GM23338 (cell line): ENCODE results near the gene IFNL1. TPM values are rescaled to one million over a fixed set of nuclear protein-coding genes. Genes with fewer than 3 reads are reported as not detected.

ENCODE experiments used
- ATAC-seq: fragments of 200-7000 bp; cut with Tn5 transposase; 3 replicates; pipeline ENCODE4 v1.9.1; 2020
- DNase-seq: peaks from one replicate; pipeline ENCODE4 v3.0.0-alpha.2; 2015; ENCODE audit warnings: low spot score
- H2AFZ ChIP-seq: fragments of 200-600 bp; sonication (generic); 2 replicates; pipeline ENCODE4 v1.8.0; 2016; ENCODE audit warnings: antibody characterized with exemption, mild to moderate bottlenecking, moderate library complexity
- H3F3A ChIP-seq: fragments of 200-600 bp; sonication (generic); replicated peaks from 2 replicates; pipeline ENCODE4 v1.8.0; 2017; ENCODE audit warnings: antibody characterized with exemption, mixed run types, low read depth
- H3K27ac ChIP-seq: fragments of 200-600 bp; sonication (generic); 2 replicates; pipeline ENCODE4 v1.6.1; 2016; ENCODE audit warnings: low read depth
- H3K27me3 ChIP-seq: fragments of 200-600 bp; sonication (generic); 2 replicates; pipeline ENCODE4 v1.8.0; 2016; ENCODE audit warnings: mild to moderate bottlenecking, mixed run types, moderate library complexity; ENCODE audit not compliant: insufficient read depth
- H3K36me3 ChIP-seq: fragments of 200-600 bp; sonication (generic); 2 replicates; pipeline ENCODE4 v1.8.0; 2016; ENCODE audit warnings: mild to moderate bottlenecking; ENCODE audit not compliant: insufficient read depth
- H3K4me1 ChIP-seq: fragments of 200-600 bp; sonication (generic); 2 replicates; pipeline ENCODE4 v1.8.0; 2016; ENCODE audit warnings: mild to moderate bottlenecking, moderate library complexity; ENCODE audit not compliant: insufficient read depth
- H3K4me2 ChIP-seq: fragments of 200-600 bp; sonication (generic); 2 replicates; pipeline ENCODE4 v1.7.1; 2017; ENCODE audit warnings: mixed run types
- H3K4me3 ChIP-seq: fragments of 200-600 bp; sonication (generic); 2 replicates; pipeline ENCODE4 v1.6.1; 2016; ENCODE audit warnings: mixed run types
- H3K79me2 ChIP-seq: fragments of 200-600 bp; sonication (generic); replicated peaks from 2 replicates; pipeline ENCODE4 v1.8.0; 2017; ENCODE audit warnings: mild to moderate bottlenecking; ENCODE audit not compliant: insufficient read depth
- H3K9me2 ChIP-seq: fragments of 200-600 bp; sonication (generic); 2 replicates; pipeline ENCODE4 v1.8.0; 2017; ENCODE audit not compliant: insufficient read depth
- H4K20me1 ChIP-seq: fragments of 200-600 bp; sonication (generic); replicated peaks from 2 replicates; pipeline ENCODE4 v1.8.0; 2017; ENCODE audit warnings: mild to moderate bottlenecking; ENCODE audit not compliant: insufficient read depth
- H3K27ac Mint-ChIP-seq: 2 replicates; pipeline ENCODE4 v1.8.0; 2020; ENCODE audit warnings: inconsistent platforms, mild to moderate bottlenecking, moderate library complexity, mixed read lengths
- H3K27me3 Mint-ChIP-seq: 3 replicates; pipeline ENCODE4 v1.8.0; 2022; ENCODE audit warnings: low read depth, mild to moderate bottlenecking, moderate library complexity, mixed read lengths, inconsistent platforms; ENCODE audit not compliant: insufficient read depth, poor library complexity
- H3K36me3 Mint-ChIP-seq: 3 replicates; pipeline ENCODE4 v1.8.0; 2021; ENCODE audit warnings: low read depth, mild to moderate bottlenecking, inconsistent platforms, moderate library complexity, mixed read lengths
- H3K4me1 Mint-ChIP-seq: 3 replicates; pipeline ENCODE4 v1.8.0; 2020; ENCODE audit warnings: mild to moderate bottlenecking, inconsistent platforms, mixed read lengths
- H3K4me3 Mint-ChIP-seq: 3 replicates; pipeline ENCODE4 v1.8.0; 2021; ENCODE audit warnings: moderate library complexity, mild to moderate bottlenecking, inconsistent platforms, mixed read lengths
- H3K9me3 Mint-ChIP-seq: 3 replicates; pipeline ENCODE4 v1.8.0; 2020; ENCODE audit warnings: moderate library complexity, mild to moderate bottlenecking, inconsistent platforms, mixed read lengths
- POLR2AphosphoS5 ChIP-seq: IDR thresholded peaks from 2 replicates; pipeline ENCODE4 v1.6.1; 2016; ENCODE audit warnings: antibody characterized with exemption, low read depth
- STAT1 ChIP-seq: IDR thresholded peaks from one replicate; pipeline ENCODE4 v1.6.1; 2016; ENCODE audit warnings: antibody characterized with exemption; ENCODE audit not compliant: unreplicated experiment
- ZNF462 ChIP-seq: fragments of 250-450 bp; sonication (Bioruptor Pico); IDR thresholded peaks from 2 replicates; pipeline ENCODE4 v1.5.0; 2020; ENCODE audit warnings: mild to moderate bottlenecking, moderate library complexity
- polyA plus RNA-seq: library from polyadenylated mRNA; unstranded; fragments of >200 nt; fragmentation: Nextera tagmentation; extraction: Ambion mirVana; gene quantifications from 2 replicates; pipeline ENCODE4 v1.2.1, GENCODE V29; 2016
- total RNA-seq: library from RNA; depleted of rRNA; stranded (reverse); fragments of >200 nt; shearing (Covaris generic); gene quantifications from 2 replicates; pipeline ENCODE4 v1.2.3, GENCODE V29; 2014
- TF ChIP-seq, protein P1 (sequence below), 2 experiments: fragments of 200-600 bp in 1 of 2; sonication (generic) in 1 of 2; conservative IDR thresholded peaks; 2 replicates each; pipeline versions ENCODE4 v1.5.1 to v1.6.1; 2016 to 2017; ENCODE audit warnings: antibody characterized with exemption in 2 of 2, low read depth in 2 of 2, mild to moderate bottlenecking in 2 of 2, moderate library complexity in 1 of 2
- TF ChIP-seq, protein P2 (sequence below): IDR thresholded peaks from 2 replicates; pipeline ENCODE4 v1.6.1; 2016; ENCODE audit warnings: antibody characterized with exemption

IFNL1 gene
- total and polyA plus RNA-seq, 2 experiments from 2014 or later: not detected

DNA sequence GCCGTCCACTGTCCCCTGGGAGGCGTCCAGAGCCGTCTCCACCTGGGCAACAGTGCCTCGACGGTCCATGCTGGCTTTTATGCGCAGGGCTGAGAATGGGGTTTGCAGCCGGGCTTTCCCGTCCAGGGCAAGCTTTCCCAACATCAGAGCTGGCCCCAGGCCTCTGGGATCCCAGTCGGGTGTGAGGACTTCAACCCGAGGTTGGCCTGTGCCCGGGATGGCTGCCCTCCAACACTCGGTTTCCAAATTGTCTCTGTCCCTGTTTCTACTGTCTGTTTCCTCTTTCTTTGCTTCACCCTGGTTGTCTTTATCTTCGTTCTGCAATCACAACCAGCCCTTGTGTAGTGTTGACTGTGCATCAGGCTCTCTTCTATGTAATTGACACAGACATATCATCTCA is 47.4 kb upstream of the IFNL1 start, which contains the start of gene IFNL4:
TSS of gene IFNL4 (minus strand) at position 51 of the 400 bp plus-strand sequence.
- Histone ChIP-seq H3K27ac (no peak within 1 kb of the TSS), H3F3A (no peaks in the 10 kb centered on the region), H3K27me3 (peaks cover 67% of the 10 kb centered on the region), H2AFZ (peak within 1 kb of the TSS; percentile 93), H3K4me3 (peak within 1 kb of the TSS; percentile 55), H4K20me1 (peaks cover 2% of the 10 kb centered on the region; the same call in 1 of the 2 replicates), H3K36me3 (no peaks in the 10 kb centered on the region), H3K79me2 (no peaks in the 10 kb centered on the region), H3K4me2 (peak within 1 kb of the TSS; percentile 84), H3K9me2 (no peaks in the 10 kb centered on the region), H3K4me1 (no peaks in the 10 kb centered on the region; the same call in 1 of the 2 replicates)
- Mint-ChIP-seq H3K4me3 (peak within 1 kb of the TSS; percentile 51), H3K36me3 (no peaks in the 10 kb centered on the region), H3K4me1 (no peaks in the 10 kb centered on the region; the same call in 2 of the 3 replicates), H3K27ac (no peak within 1 kb of the TSS), H3K27me3 (peaks cover 46% of the 10 kb centered on the region), H3K9me3 (no peaks in the 10 kb centered on the region; the same call in 2 of the 3 replicates)
- no peak for DNase-seq
- ATAC-seq: no peak
- no peak for TF ChIP-seq POLR2AphosphoS5
- no peak for TF ChIP-seq STAT1
- TF ChIP-seq, protein P1, sequence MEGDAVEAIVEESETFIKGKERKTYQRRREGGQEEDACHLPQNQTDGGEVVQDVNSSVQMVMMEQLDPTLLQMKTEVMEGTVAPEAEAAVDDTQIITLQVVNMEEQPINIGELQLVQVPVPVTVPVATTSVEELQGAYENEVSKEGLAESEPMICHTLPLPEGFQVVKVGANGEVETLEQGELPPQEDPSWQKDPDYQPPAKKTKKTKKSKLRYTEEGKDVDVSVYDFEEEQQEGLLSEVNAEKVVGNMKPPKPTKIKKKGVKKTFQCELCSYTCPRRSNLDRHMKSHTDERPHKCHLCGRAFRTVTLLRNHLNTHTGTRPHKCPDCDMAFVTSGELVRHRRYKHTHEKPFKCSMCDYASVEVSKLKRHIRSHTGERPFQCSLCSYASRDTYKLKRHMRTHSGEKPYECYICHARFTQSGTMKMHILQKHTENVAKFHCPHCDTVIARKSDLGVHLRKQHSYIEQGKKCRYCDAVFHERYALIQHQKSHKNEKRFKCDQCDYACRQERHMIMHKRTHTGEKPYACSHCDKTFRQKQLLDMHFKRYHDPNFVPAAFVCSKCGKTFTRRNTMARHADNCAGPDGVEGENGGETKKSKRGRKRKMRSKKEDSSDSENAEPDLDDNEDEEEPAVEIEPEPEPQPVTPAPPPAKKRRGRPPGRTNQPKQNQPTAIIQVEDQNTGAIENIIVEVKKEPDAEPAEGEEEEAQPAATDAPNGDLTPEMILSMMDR (conservative IDR thresholded peaks at IDR 0.05; ENCODE audit: low read depth in 2 of 2): no peak

- Mint-ChIP-seq H3K4me3 (no peak overlapping the region), H3K27ac (no peak overlapping the region), H3K36me3 (no peaks in the 10 kb centered on the region), H3K27me3 (peaks cover 55% of the 10 kb centered on the region), H3K9me3 (no peaks in the 10 kb centered on the region), H3K4me1 (no peaks in the 10 kb centered on the region; the same call in 2 of the 3 replicates)
- no peak overlapping the region for H3K4me3 ChIP-seq
- no peaks in the 10 kb centered on the region for H3F3A ChIP-seq
- peaks cover 2% of the 10 kb centered on the region; the same call in 1 of the 2 replicates for H4K20me1 ChIP-seq
- no peak overlapping the region for H2AFZ ChIP-seq
- H3K79me2 ChIP-seq: no peaks in the 10 kb centered on the region
- DNase-seq: no peak
- no peaks in the 10 kb centered on the region for H3K9me2 ChIP-seq
- no peak for ATAC-seq
- H3K4me2 ChIP-seq: no peak overlapping the region
- H3K27me3 ChIP-seq: peaks cover 65% of the 10 kb centered on the region
- no peaks in the 10 kb centered on the region; the same call in 1 of the 2 replicates for H3K4me1 ChIP-seq
- H3K27ac ChIP-seq: no peak overlapping the region
- H3K36me3 ChIP-seq: no peaks in the 10 kb centered on the region
- TF ChIP-seq POLR2AphosphoS5: no peak
- no peak for TF ChIP-seq STAT1
- TF ChIP-seq, protein P2, sequence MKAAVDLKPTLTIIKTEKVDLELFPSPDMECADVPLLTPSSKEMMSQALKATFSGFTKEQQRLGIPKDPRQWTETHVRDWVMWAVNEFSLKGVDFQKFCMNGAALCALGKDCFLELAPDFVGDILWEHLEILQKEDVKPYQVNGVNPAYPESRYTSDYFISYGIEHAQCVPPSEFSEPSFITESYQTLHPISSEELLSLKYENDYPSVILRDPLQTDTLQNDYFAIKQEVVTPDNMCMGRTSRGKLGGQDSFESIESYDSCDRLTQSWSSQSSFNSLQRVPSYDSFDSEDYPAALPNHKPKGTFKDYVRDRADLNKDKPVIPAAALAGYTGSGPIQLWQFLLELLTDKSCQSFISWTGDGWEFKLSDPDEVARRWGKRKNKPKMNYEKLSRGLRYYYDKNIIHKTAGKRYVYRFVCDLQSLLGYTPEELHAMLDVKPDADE: no peak
- no peak for TF ChIP-seq ZNF462 (CRISPR knock-in tag)
- TF ChIP-seq, protein P1 (conservative IDR thresholded peaks at IDR 0.05; ENCODE audit: low read depth in 2 of 2): no peak
Observed at GRCh38 chr19:39251081-39251480, 45.1 kb upstream of the IFNL1 start.
